Tibial artery (tissue), 4 donors: Measurements from ENCODE around the gene RPAP2.

Experiments used
- DNase-seq, 2 donors: peaks; one replicate each; pipeline ENCODE4 v3.0.0-alpha.2; 2019
- H3K27ac ChIP-seq, 2 donors: fragments of 200-600 bp; sonication (generic) in 1 of 2; 1 replicate in 1 of 2; 2 replicates in 1 of 2; pipeline ENCODE4 v1.5.1; 2018 to 2019; ENCODE audit warnings: mild to moderate bottlenecking in 1 of 2
- H3K27me3 ChIP-seq, 2 donors: fragments of 200-600 bp; sonication (generic) in 1 of 2; one replicate each; pipeline versions ENCODE4 v1.5.1 to v1.6.0; 2016 to 2019
- H3K36me3 ChIP-seq, 3 donors: fragments of 200-600 bp; sonication (generic) in 2 of 3; one replicate each; pipeline ENCODE4 v1.5.1; 2016 to 2019; ENCODE audit warnings: mild to moderate bottlenecking in 2 of 3
- H3K4me1 ChIP-seq, 4 donors: fragments of 200-600 bp; sonication (generic) in 2 of 4; 1 replicate in 3 of 4; 2 replicates in 1 of 4; pipeline ENCODE4 v1.5.1; 2016 to 2019
- H3K4me3 ChIP-seq, 2 donors: fragments of 200-600 bp; sonication (generic) in 1 of 2; 1 replicate in 1 of 2; 2 replicates in 1 of 2; pipeline ENCODE4 v1.5.1; 2018 to 2019; ENCODE audit warnings: mild to moderate bottlenecking in 2 of 2
- H3K9me3 ChIP-seq, 3 donors: fragments of 200-600 bp; sonication (generic) in 1 of 3; one replicate each; pipeline ENCODE4 v1.5.1; 2016 to 2019
- CTCF ChIP-seq, 2 experiments: fragments of 200-600 bp in 1 of 2; fragments of 450-650 bp in 1 of 2; IDR thresholded peaks; one replicate each; pipeline ENCODE4 v1.5.1; 2017 to 2019; ENCODE audit warnings: antibody characterized with exemption in 2 of 2, mild to moderate bottlenecking in 1 of 2, moderate library complexity in 1 of 2
- intact Hi-C: fragments of 100-400 bp; cut with DNase I; formaldehyde crosslinking; loops from one replicate; pipeline ENCODE4 v1.15.0; 2023; ENCODE audit warnings: low total_unique reads

RPAP2 gene

GRCh38 chr1:92443893-92444292 is 145.0 kb downstream of the RPAP2 start:
- Histone ChIP-seq H3K27ac (no peak overlapping the region), H3K9me3 (no peaks in the 10 kb centered on the region), H3K4me1 (no peaks in the 10 kb centered on the region), H3K4me3 (no peak overlapping the region), H3K36me3 (no peaks in the 10 kb centered on the region), H3K27me3 (no peaks in the 10 kb centered on the region)
- intact Hi-C loops, result no loop called here
- TF ChIP-seq CTCF (IDR thresholded peaks at IDR 0.05), result no peak
- no peak for DNase-seq

GRCh38 chr1:92444351-92444750 is 145.5 kb downstream of the RPAP2 start:
- H3K36me3 ChIP-seq, result no peaks in the 10 kb centered on the region
- no peak for TF ChIP-seq CTCF (IDR thresholded peaks at IDR 0.05)
- no peak overlapping the region for H3K27ac ChIP-seq
- no peak for DNase-seq
- H3K4me3 ChIP-seq, result no peak overlapping the region
- H3K27me3 ChIP-seq, result no peaks in the 10 kb centered on the region
- no peaks in the 10 kb centered on the region for H3K9me3 ChIP-seq
- no peaks in the 10 kb centered on the region for H3K4me1 ChIP-seq
- intact Hi-C loops, result no loop called here

- no peak for DNase-seq
- Histone ChIP-seq H3K27me3 (no peaks in the 10 kb centered on the region), H3K9me3 (no peaks in the 10 kb centered on the region), H3K27ac (no peak overlapping the region), H3K36me3 (no peaks in the 10 kb centered on the region), H3K4me1 (no peaks in the 10 kb centered on the region), H3K4me3 (no peak overlapping the region)
- intact Hi-C loops, result no loop called here
- no peak for TF ChIP-seq CTCF (IDR thresholded peaks at IDR 0.05)
Observed at GRCh38 chr1:92445865-92446264, 147.0 kb downstream of the RPAP2 start.

- TF ChIP-seq CTCF (IDR thresholded peaks at IDR 0.05), result no peak
- no peaks in the 10 kb centered on the region for H3K27me3 ChIP-seq
Observed at GRCh38 chr1:92446546-92446945, 147.7 kb downstream of the RPAP2 start.

GRCh38 chr1:92447033-92447681 is 148.3 kb downstream of the RPAP2 start:
- no peaks in the 10 kb centered on the region for H3K36me3 ChIP-seq
- TF ChIP-seq CTCF (IDR thresholded peaks at IDR 0.05), result no peak
- H3K27ac ChIP-seq, result no peak overlapping the region
- no peaks in the 10 kb centered on the region for H3K27me3 ChIP-seq
- no peak for DNase-seq
- intact Hi-C loops, result no loop called here
- no peaks in the 10 kb centered on the region for H3K9me3 ChIP-seq
- no peak overlapping the region for H3K4me3 ChIP-seq
- H3K4me1 ChIP-seq, result no peaks in the 10 kb centered on the region

More at GRCh38 chr1:92446546-92446945, 147.7 kb downstream of the RPAP2 start:
- Histone ChIP-seq H3K36me3 (no peaks in the 10 kb centered on the region), H3K4me3 (no peak overlapping the region), H3K9me3 (no peaks in the 10 kb centered on the region), H3K27ac (no peak overlapping the region), H3K4me1 (no peaks in the 10 kb centered on the region)
- intact Hi-C loops, result no loop called here
- no peak for DNase-seq

GRCh38 chr1:92447976-92448375 is 149.1 kb downstream of the RPAP2 start:
- intact Hi-C loops, result no loop called here
- no peaks in the 10 kb centered on the region for H3K36me3 ChIP-seq
- no peak for DNase-seq
- TF ChIP-seq CTCF (IDR thresholded peaks at IDR 0.05), result no peak
- no peaks in the 10 kb centered on the region for H3K27me3 ChIP-seq
- no peaks in the 10 kb centered on the region for H3K4me1 ChIP-seq
- no peak overlapping the region for H3K4me3 ChIP-seq
- no peaks in the 10 kb centered on the region for H3K9me3 ChIP-seq
- H3K27ac ChIP-seq, result no peak overlapping the region
